EL (cell line): ENCODE measurements around the gene COL5A1.
"Not testable (repeated sequence)": the region's sequence is repeated elsewhere in the genome, so short reads cannot be mapped to it uniquely, and the experiment has no call there.

Experiments
- DNase-seq: peaks from one replicate; pipeline ENCODE4 v3.0.0-alpha.2; 2016

COL5A1 gene

DNA sequence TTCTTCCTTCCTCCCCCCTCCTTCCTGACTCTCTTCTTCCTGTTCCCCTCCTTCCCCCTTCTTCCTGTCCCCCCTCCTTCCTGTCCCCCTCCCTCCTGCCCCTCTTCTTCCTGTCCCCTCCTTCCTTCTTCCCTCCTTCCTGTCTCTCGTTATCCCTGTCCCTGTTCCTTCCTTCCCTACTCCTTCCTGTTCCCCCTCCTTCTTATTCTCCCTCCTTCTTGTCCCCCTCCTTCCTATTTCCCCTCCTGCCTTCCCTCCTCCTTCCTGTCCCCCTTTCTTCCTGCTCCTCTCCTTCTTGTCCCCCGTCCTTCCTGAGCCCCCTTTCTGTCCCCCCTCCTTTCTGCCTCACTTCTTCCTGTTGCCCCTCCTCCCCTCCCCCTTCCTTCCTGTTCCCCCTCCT, 70.6 kb downstream of the COL5A1 start:
- DNase-seq: no peak

DNA sequence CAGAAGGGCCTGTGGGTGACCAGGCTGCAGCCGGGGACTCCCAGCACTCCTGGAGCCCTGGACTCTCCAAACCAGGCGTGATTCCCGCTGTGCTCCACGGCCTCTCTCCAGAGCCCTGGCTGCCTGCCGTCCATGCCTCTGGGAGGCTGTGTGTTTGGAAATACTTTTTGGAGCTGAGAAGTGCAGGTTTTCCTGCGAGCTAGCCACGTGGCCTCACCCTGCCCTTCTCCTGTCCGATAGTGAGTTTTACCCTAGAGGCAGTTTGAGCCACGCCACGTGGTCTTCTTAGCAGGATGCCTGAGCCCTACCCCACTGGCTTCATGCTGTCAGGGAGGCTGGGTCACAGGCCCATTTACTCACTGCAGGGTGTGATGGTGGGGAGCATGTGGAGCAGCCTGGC, 71.3 kb downstream of the COL5A1 start:
- DNase-seq: no peak

DNA sequence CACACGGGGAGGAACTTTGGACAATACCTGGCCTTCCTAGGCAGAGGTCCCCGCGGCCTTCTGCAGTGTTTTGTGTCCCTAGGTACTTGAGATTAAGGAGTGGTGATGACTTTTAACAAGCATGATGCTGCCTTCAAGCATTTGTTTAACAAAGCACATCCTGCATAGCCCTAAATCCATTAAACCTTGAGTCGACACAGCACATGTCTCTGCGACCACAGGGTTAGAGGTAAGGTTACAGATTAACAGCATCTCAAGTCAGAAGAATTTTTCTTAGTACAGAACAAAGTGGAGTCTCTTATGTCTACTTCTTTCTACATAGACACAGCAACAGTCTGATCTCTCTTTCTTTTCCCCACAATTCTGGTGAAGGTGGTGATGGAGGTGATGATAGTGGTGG, 73.9 kb downstream of the COL5A1 start:
- not testable (repeated sequence) for DNase-seq

GRCh38 chr9:134716067-134716466, 74.5 kb downstream of the COL5A1 start:
- no peak for DNase-seq

GRCh38 chr9:134717056-134717455, 75.5 kb downstream of the COL5A1 start:
- DNase-seq: no peak

DNA sequence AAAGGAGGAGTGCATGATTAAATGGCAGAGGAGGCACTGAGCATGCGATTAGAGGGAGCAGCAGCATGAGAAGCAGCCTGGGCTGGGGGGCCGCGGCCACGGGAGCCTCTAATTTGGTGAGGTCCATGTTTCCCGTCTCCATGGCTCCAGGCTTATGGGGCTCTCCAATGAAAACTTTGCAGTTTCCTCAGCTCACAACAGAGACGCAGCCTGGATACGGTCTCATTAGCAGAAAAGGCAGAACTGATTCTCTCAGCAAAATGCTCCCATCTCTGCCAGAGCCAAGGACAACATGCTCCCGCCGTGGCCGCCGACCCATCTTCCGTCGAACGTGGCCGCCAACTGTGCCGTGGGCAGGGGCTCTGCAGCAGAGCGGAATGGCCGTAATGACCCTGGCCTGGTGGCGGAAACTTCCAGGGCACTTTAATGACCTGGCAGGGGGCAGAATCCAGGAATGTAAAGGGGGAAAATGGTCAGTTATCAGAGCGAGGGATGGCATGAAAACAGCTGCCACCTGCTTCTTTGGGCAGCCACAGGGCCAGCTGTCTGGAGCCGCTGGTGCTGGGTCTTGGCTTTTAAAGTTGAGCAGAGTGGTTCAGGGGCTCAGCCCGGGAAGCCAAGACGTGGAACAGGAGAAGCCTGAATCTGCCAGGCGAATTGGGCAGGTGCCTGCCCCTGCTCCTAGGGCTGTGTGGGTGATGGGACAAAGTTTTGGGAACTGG, 76.5 kb downstream of the COL5A1 start:
- DNase-seq: no peak

- no peak for DNase-seq
These were observed 77.7 kb downstream of the COL5A1 start for GRCh38 chr9:134719331-134719730.

GRCh38 chr9:134720136-134720753, 78.6 kb downstream of the COL5A1 start:
- no peak for DNase-seq

DNA sequence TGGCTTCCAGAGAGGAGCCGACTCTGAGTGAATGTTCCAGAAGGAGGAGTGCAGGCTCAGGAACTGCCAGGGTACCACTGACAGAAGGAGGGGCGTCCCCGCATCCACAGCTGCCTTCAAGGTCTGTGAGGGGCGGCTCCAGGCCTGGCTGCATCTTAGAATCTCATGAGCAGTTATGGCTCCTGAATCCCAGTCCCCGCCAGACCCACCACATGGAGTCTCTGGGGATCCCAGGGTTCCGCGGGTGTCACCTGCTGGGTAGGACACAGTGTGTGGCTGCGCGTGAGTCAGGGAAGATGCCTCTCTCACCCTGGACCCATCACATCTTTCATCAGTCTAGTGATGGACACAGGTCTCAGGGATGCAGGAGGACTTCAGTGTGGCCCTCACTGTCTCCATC, 79.2 kb downstream of the COL5A1 start:
- DNase-seq: no peak

- no peak for DNase-seq
These were observed 79.7 kb downstream of the COL5A1 start for GRCh38 chr9:134721344-134721743.

DNA sequence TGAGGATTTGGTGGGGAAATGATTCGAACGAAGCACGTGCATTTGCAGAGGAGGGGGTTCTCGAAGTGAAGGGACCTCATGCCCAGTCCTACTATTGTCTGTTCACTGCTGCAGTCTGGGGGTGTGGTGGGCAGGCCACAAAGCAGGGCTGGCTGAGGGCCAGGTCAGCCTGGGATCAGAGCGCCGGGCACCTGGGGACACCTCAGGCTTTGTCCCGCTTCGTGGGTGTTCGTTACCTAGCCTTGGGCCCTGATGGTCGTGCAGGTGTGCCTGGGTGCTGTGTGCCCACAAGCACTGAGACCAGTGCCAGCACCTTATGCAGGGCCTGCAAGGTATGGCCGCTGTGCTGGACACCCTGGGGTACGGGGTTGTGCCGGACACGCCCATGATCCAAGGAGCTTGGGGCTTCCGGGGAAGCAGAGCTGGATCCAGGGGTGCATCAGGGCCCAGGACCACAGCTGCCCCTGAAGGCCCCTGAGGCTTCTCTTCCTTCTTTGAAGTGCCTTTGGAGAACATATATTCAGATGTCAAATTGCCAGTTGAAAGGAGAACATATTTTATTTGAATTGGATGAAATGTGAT, 80.6 kb downstream of the COL5A1 start:
- no peak for DNase-seq

GRCh38 chr9:134723037-134723436, 81.4 kb downstream of the COL5A1 start:
- no peak for DNase-seq

DNA sequence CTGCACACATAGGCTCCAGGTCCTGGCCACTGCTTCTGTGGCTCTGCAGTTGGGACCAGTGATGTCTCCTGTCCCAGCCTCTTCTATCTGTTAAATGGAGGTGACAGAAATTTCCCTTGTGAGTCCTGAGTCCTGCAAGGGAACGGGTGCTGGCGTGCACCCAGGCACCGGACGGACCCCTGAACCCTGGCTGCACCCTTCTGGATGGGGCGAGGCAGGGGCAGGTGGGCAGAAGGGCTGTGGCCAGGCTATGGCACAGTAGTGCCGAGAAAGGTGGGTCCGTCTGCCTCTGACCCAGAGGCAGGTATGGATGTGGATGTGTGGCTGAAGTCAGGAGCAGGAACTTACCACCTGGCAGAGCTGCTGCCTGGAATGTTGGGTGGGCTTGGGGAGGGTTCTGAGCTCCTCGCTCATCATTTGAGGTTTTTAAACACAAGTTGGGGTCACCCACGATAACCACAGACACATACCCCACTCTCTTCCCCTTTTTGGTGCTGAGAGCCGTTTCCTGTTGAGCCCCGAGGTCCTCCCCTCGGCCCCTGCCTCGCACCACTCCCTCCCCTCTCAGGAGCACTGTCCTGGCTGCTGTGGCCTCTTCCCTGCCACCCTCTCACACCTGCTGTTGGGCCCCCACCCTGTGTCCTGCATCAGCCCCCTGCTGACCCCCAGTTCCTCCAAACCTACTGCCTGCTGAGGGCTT, 82.0 kb downstream of the COL5A1 start:
- no peak for DNase-seq

DNA sequence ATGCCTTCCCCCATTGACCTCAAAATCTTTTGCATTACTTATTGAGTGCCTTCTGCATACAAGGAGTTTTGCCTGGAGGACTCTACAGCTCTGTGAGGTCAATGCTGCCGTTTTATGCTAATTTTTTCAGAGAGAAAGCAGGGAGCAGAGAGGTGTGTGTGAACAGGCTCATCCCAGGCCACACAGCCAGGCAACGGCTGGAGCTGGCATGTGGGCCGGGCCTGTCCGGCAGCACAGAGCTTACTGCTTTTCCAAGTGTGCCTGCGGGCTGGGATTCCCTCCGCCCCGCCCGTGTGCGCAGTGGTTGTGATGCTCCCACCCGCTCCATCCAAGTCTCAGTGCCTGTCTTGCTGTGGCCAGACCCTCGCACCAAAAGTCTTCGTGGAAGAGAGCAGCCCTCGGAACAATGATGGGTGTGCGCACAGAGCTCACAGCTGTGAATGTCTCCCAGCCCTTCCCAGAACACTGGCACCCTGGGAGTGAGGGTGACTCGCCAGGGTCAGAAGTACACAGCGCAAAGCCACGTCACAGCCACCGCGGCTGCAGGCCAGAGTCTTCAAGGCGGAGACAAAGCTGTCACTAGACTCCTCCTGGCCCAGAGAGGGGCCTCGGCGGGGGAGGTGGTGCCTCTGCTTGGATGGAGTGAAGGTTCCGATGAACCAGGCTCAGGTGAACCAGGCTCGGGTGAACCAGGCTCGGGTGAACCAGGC, 82.8 kb downstream of the COL5A1 start:
- DNase-seq: peak; percentile 55

GRCh38 chr9:134724912-134725604, 83.5 kb downstream of the COL5A1 start:
- no peak for DNase-seq

DNA sequence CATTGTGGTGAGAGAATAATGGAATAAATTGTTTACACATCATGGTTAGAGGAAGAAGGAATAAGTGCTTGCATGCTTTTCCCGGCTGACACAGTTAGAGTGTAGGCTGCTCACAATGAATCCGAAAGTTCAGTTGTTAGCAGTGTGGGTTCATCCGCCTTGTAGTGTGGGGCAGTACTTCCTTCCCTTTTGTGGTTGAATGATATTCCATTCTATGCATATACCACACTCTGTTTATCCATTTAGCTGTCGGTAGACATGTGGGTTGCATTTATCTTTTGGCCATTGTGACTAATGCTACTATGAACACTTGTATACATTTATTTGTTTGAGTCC, 84.0 kb downstream of the COL5A1 start:
- no peak for DNase-seq

GRCh38 chr9:134726026-134726721, 84.6 kb downstream of the COL5A1 start:
- no peak for DNase-seq

DNA sequence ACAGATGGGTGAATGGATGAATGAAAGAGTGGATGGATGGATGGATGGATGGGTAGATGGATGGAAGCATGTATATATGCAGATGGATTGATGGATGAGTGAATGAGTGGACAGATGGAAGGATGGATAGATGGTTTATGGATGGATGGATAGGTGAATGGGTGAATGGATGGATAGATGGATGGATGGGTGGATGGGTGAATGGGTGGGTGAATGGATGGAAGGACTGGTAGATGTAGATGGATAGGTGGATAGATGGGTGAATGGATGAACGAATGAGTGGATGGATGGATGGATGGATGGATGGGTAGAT, 85.1 kb downstream of the COL5A1 start:
- no peak for DNase-seq

GRCh38 chr9:134728021-134728795, 86.6 kb downstream of the COL5A1 start:
- DNase-seq: no peak

- no peak for DNase-seq
These were observed 87.3 kb downstream of the COL5A1 start for GRCh38 chr9:134728801-134729495.
